ENCODE data around the gene PSG5.
"Not testable (repeated sequence)": the region's sequence is repeated elsewhere in the genome, so short reads cannot be mapped to it uniquely, and the experiment has no call there.

Gene PSG5

GRCh38 chr19:43198686-43199419 lies 12.5 kb upstream of the PSG5 start:
- not testable (repeated sequence) for H3K9me3 ChIP-seq (ENCODE audit: low read length); H3K4me3 ChIP-seq (ENCODE audit: low read depth, low read length, poor library complexity, severe bottlenecking); H3K9me2 ChIP-seq (ENCODE audit: low read depth, low read length); H3K4me1 ChIP-seq (ENCODE audit: insufficient read depth, low read length, severe bottlenecking); H3K79me2 ChIP-seq (ENCODE audit: insufficient read depth, low read length); H3K27me3 ChIP-seq (ENCODE audit: insufficient read depth, low read length); H4K20me1 ChIP-seq (ENCODE audit: insufficient read depth, low read length); H3K9ac ChIP-seq (ENCODE audit: low read length); H2AFZ ChIP-seq (ENCODE audit: low read length); H3K27ac ChIP-seq (ENCODE audit: low read depth, low read length, poor library complexity, severe bottlenecking); H3K4me2 ChIP-seq (ENCODE audit: low read length); H3F3A ChIP-seq (ENCODE audit: insufficient read depth, low read length); H3K36me3 ChIP-seq (ENCODE audit: insufficient read depth, low read length)
- TF ChIP-seq CTCF (IDR thresholded peaks at IDR 0.05; ENCODE audit: low read length) = peak; percentile 35; the same call in 1 of the 2 replicates

GRCh38 chr19:43197666-43198397 lies 11.5 kb upstream of the PSG5 start:
- not testable (repeated sequence) for H3K9me3 ChIP-seq (ENCODE audit: low read length); H2AFZ ChIP-seq (ENCODE audit: low read length); H3K36me3 ChIP-seq (ENCODE audit: insufficient read depth, low read length); H3K79me2 ChIP-seq (ENCODE audit: insufficient read depth, low read length); H3K9me2 ChIP-seq (ENCODE audit: low read depth, low read length); H3K27ac ChIP-seq (ENCODE audit: low read depth, low read length, poor library complexity, severe bottlenecking); H3K4me3 ChIP-seq (ENCODE audit: low read depth, low read length, poor library complexity, severe bottlenecking); H3K9ac ChIP-seq (ENCODE audit: low read length); H3K27me3 ChIP-seq (ENCODE audit: insufficient read depth, low read length); H3K4me2 ChIP-seq (ENCODE audit: low read length); H3F3A ChIP-seq (ENCODE audit: insufficient read depth, low read length); H3K4me1 ChIP-seq (ENCODE audit: insufficient read depth, low read length, severe bottlenecking); H4K20me1 ChIP-seq (ENCODE audit: insufficient read depth, low read length)

GRCh38 chr19:43194397-43194796 lies 8.1 kb upstream of the PSG5 start:
- not testable (repeated sequence) for H4K20me1 ChIP-seq (ENCODE audit: insufficient read depth, low read length); H3K27me3 ChIP-seq (ENCODE audit: insufficient read depth, low read length); H3K9me3 ChIP-seq (ENCODE audit: low read length); H3K9me2 ChIP-seq (ENCODE audit: low read depth, low read length); H3K4me2 ChIP-seq (ENCODE audit: low read length); H2AFZ ChIP-seq (ENCODE audit: low read length); H3K79me2 ChIP-seq (ENCODE audit: insufficient read depth, low read length); H3K9ac ChIP-seq (ENCODE audit: low read length); H3K36me3 ChIP-seq (ENCODE audit: insufficient read depth, low read length); H3K27ac ChIP-seq (ENCODE audit: low read depth, low read length, poor library complexity, severe bottlenecking); H3K4me1 ChIP-seq (ENCODE audit: insufficient read depth, low read length, severe bottlenecking); H3F3A ChIP-seq (ENCODE audit: insufficient read depth, low read length); H3K4me3 ChIP-seq (ENCODE audit: low read depth, low read length, poor library complexity, severe bottlenecking)

- not testable (repeated sequence) for H3K79me2 ChIP-seq (ENCODE audit: insufficient read depth, low read length); H3K9me3 ChIP-seq (ENCODE audit: low read length); H3K9ac ChIP-seq (ENCODE audit: low read length); H3K27ac ChIP-seq (ENCODE audit: low read depth, low read length, poor library complexity, severe bottlenecking); H3K4me1 ChIP-seq (ENCODE audit: insufficient read depth, low read length, severe bottlenecking); H2AFZ ChIP-seq (ENCODE audit: low read length); H3K4me3 ChIP-seq (ENCODE audit: low read depth, low read length, poor library complexity, severe bottlenecking); H3F3A ChIP-seq (ENCODE audit: insufficient read depth, low read length); H3K36me3 ChIP-seq (ENCODE audit: insufficient read depth, low read length); H4K20me1 ChIP-seq (ENCODE audit: insufficient read depth, low read length); H3K9me2 ChIP-seq (ENCODE audit: low read depth, low read length); H3K27me3 ChIP-seq (ENCODE audit: insufficient read depth, low read length); H3K4me2 ChIP-seq (ENCODE audit: low read length)
Measured at GRCh38 chr19:43192381-43193155, 6.2 kb upstream of the PSG5 start.
